ENCODE results near the gene ZNF330.

Gene ZNF330

GRCh38 chr4:141233673-141234072, 13.0 kb downstream of the ZNF330 start:
- peaks cover 62% of the 10 kb centered on the region for H3K36me3 ChIP-seq (ENCODE audit: insufficient read depth, low read length)

GRCh38 chr4:141238186-141238585, 17.5 kb downstream of the ZNF330 start:
- TF ChIP-seq CTCF (IDR thresholded peaks at IDR 0.05; ENCODE audit: low read length) = no peak
- no peak for TF ChIP-seq EZH2 (IDR thresholded peaks at IDR 0.05; ENCODE audit: borderline replicate concordance, low read length)
- H3K79me2 ChIP-seq (ENCODE audit: insufficient read depth, low read length) = no peaks in the 10 kb centered on the region
- H2AFZ ChIP-seq (ENCODE audit: low read length) = no peak overlapping the region
- H3K27ac ChIP-seq (ENCODE audit: low read depth, low read length, poor library complexity, severe bottlenecking) = no peak overlapping the region
- H3F3A ChIP-seq (ENCODE audit: insufficient read depth, low read length) = no peaks in the 10 kb centered on the region
- no peak overlapping the region for H3K4me2 ChIP-seq (ENCODE audit: low read length)
- no peak overlapping the region for H3K9ac ChIP-seq (ENCODE audit: low read length)
- H4K20me1 ChIP-seq (ENCODE audit: insufficient read depth, low read length) = no peaks in the 10 kb centered on the region
- no peaks in the 10 kb centered on the region for H3K9me3 ChIP-seq (ENCODE audit: low read length)
- no peaks in the 10 kb centered on the region for H3K4me1 ChIP-seq (ENCODE audit: insufficient read depth, low read length, severe bottlenecking)
- peaks cover 22% of the 10 kb centered on the region for H3K36me3 ChIP-seq (ENCODE audit: insufficient read depth, low read length)
- H3K27me3 ChIP-seq (ENCODE audit: insufficient read depth, low read length) = no peaks in the 10 kb centered on the region; the same call in 1 of the 2 replicates
- no peak overlapping the region for H3K4me3 ChIP-seq (ENCODE audit: low read depth, low read length, poor library complexity, severe bottlenecking)
- H3K9me2 ChIP-seq (ENCODE audit: low read depth, low read length) = no peaks in the 10 kb centered on the region

More at GRCh38 chr4:141233673-141234072, 13.0 kb downstream of the ZNF330 start:
- Histone ChIP-seq H3K27me3 (ENCODE audit: insufficient read depth, low read length) (no peaks in the 10 kb centered on the region), H2AFZ (ENCODE audit: low read length) (no peak overlapping the region), H3K79me2 (ENCODE audit: insufficient read depth, low read length) (no peaks in the 10 kb centered on the region), H3K4me3 (ENCODE audit: low read depth, low read length, poor library complexity, severe bottlenecking) (no peak overlapping the region), H3K9me3 (ENCODE audit: low read length) (no peaks in the 10 kb centered on the region), H3K9me2 (ENCODE audit: low read depth, low read length) (no peaks in the 10 kb centered on the region), H3K27ac (ENCODE audit: low read depth, low read length, poor library complexity, severe bottlenecking) (no peak overlapping the region), H3F3A (ENCODE audit: insufficient read depth, low read length) (no peaks in the 10 kb centered on the region), H3K4me2 (ENCODE audit: low read length) (no peak overlapping the region), H3K4me1 (ENCODE audit: insufficient read depth, low read length, severe bottlenecking) (no peaks in the 10 kb centered on the region), H3K9ac (ENCODE audit: low read length) (no peak overlapping the region), H4K20me1 (ENCODE audit: insufficient read depth, low read length) (no peaks in the 10 kb centered on the region)
- TF ChIP-seq CTCF (IDR thresholded peaks at IDR 0.05; ENCODE audit: low read length) (no peak), EZH2 (IDR thresholded peaks at IDR 0.05; ENCODE audit: borderline replicate concordance, low read length) (no peak)

- Histone ChIP-seq H3K4me1 (ENCODE audit: insufficient read depth, low read length, severe bottlenecking) (no peaks in the 10 kb centered on the region), H3K9ac (ENCODE audit: low read length) (no peak overlapping the region), H3K27me3 (ENCODE audit: insufficient read depth, low read length) (no peaks in the 10 kb centered on the region; the same call in 1 of the 2 replicates), H3K36me3 (ENCODE audit: insufficient read depth, low read length) (peaks cover 2% of the 10 kb centered on the region; the same call in 1 of the 2 replicates), H4K20me1 (ENCODE audit: insufficient read depth, low read length) (no peaks in the 10 kb centered on the region), H3K9me3 (ENCODE audit: low read length) (no peaks in the 10 kb centered on the region), H3K79me2 (ENCODE audit: insufficient read depth, low read length) (no peaks in the 10 kb centered on the region), H2AFZ (ENCODE audit: low read length) (no peak overlapping the region), H3K4me2 (ENCODE audit: low read length) (no peak overlapping the region), H3F3A (ENCODE audit: insufficient read depth, low read length) (no peaks in the 10 kb centered on the region), H3K4me3 (ENCODE audit: low read depth, low read length, poor library complexity, severe bottlenecking) (no peak overlapping the region), H3K9me2 (ENCODE audit: low read depth, low read length) (no peaks in the 10 kb centered on the region), H3K27ac (ENCODE audit: low read depth, low read length, poor library complexity, severe bottlenecking) (no peak overlapping the region)
- no peak for TF ChIP-seq CTCF (IDR thresholded peaks at IDR 0.05; ENCODE audit: low read length)
- TF ChIP-seq EZH2 (IDR thresholded peaks at IDR 0.05; ENCODE audit: borderline replicate concordance, low read length) = no peak
These were observed 19.6 kb downstream of the ZNF330 start for GRCh38 chr4:141240259-141240658.

Data from OCI-LY1 (cell line).